Skeletal muscle satellite cell (primary cell): ENCODE data around the gene DDX27.

Experiments
- H3K27me3 ChIP-seq: 2 replicates; pipeline ENCODE4 v1.7.0; 2013; ENCODE audit warnings: low read length; ENCODE audit not compliant: control insufficient read depth, insufficient read depth
- H3K36me3 ChIP-seq: 2 replicates; pipeline ENCODE4 v1.7.0; 2013; ENCODE audit warnings: mild to moderate bottlenecking, control low read depth, low read length; ENCODE audit not compliant: insufficient read depth
- H3K4me1 ChIP-seq: 2 replicates; pipeline ENCODE4 v1.7.0; 2013; ENCODE audit warnings: low read length; ENCODE audit not compliant: control insufficient read depth, insufficient read depth
- H3K4me2 ChIP-seq: 2 replicates; pipeline ENCODE4 v1.7.0; 2013; ENCODE audit warnings: mild to moderate bottlenecking, low read length
- H3K4me3 ChIP-seq: 2 replicates; pipeline ENCODE4 v1.7.0; 2013; ENCODE audit warnings: low read length
- H3K9ac ChIP-seq: 2 replicates; pipeline ENCODE4 v1.7.0; 2013; ENCODE audit warnings: mild to moderate bottlenecking, low read depth, low read length, moderate library complexity
- H3K9me3 ChIP-seq: replicated peaks from 2 replicates; pipeline ENCODE4 v1.7.0; 2013; ENCODE audit warnings: mild to moderate bottlenecking, control low read depth, low read length

The DDX27 gene

DNA sequence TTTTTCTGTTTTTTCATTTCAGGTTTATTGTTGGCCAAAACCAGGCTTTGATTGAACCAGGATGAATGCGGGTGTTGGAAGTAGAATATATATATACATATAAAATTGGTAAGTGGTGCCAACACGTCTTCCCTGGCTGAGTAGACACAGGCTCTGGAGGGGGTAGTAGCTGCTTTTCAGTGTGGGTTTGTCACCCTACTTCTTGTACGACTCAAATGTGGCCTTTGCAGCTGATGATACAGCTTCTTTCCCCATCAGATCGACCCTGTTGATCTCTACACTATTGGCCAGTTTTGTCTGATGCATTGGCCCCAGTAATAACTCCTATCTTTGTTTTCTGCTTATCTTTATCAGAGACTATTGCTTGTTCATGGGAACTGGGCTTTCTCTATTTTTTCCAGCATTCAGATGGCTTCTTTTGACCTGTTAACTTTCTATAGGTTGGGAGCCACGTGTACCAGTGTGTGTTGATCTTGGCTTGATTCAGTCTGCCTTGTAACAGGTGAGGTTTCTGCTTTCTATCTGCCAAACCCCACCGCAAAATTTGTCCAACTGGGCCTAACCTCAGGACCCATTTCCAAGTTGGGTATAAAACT, 61.3 kb downstream of the DDX27 start:
- H3K4me1 ChIP-seq = peaks cover 43% of the 10 kb centered on the region
- H3K9me3 ChIP-seq = peaks cover 10% of the 10 kb centered on the region
- peak overlapping the region; percentile 81 for H3K4me3 ChIP-seq
- peak overlapping the region; percentile 74 for H3K4me2 ChIP-seq
- H3K36me3 ChIP-seq = peaks cover 67% of the 10 kb centered on the region
- H3K27me3 ChIP-seq = no peaks in the 10 kb centered on the region
- peak overlapping the region; percentile 91 for H3K9ac ChIP-seq

DNA sequence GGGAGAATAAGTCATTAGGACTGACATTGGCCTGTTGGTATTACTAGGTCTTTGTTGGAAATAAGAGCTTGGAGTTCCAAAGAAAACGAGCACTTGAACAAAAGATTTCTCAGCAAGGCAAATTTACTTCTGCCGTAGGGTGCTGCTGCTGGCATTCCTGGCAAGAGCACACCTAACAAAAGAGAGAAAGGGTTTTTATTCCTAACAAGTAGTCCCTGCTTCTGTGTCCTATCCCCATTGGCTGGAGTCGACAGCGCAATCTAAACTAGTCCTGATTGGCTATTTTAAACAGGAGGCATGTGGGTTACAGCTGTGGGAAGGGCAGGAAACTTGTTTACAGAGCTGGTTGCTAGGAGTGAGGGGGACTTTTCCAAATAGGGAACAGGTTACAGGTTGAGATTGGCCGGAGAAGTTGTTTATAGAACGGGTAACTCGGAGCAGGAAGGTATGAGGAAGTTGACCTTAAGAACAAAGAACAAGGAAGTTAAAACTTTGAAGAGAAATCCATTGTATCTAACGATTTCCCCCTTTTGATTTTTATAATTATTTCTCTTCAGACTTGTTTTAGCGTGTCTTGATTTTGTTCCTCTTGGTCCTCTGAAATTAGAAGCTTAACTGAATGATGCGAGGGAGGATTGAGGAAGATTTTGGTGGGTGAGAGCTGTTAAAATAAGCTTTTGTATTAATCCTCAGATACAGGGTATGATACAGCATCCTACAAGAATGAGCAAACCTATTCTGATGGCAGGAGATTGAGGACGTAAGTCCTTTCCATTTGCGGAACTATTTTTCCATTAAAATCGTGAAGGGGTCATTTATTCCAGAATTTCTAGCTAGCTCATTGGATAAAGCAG, 62.1 kb downstream of the DDX27 start:
- H3K27me3 ChIP-seq = no peaks in the 10 kb centered on the region
- peaks cover 15% of the 10 kb centered on the region for H3K9me3 ChIP-seq
- H3K4me2 ChIP-seq = peak overlapping the region; percentile 74
- peaks cover 74% of the 10 kb centered on the region for H3K36me3 ChIP-seq
- no peak overlapping the region for H3K9ac ChIP-seq
- peak overlapping the region; percentile 81 for H3K4me3 ChIP-seq
- H3K4me1 ChIP-seq = peaks cover 42% of the 10 kb centered on the region

DNA sequence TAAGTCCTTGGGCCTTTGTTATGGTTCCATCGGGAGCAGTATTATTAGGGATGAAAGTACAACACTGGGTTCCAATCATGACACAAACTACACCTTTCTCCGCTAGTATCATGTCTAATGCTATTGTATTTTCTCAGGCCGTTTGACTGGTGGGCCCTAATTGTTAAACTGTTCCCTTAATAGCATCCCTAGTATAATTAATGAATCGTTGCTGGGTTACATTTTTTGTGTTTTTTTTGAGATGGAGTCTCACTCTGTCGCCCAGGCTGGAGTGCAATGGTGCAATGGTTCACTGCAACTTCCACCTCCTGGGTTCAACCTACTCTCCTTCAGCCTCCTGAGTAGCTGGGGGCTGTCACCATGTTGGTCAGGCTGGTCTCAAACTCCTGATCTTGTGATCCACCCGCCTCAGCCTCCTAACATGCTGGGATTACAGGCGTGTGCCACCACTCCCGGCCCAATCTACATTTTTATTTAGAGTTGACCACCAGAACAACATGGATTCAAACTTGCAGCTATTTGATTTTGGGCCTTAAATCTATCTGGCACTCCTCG, 62.8 kb downstream of the DDX27 start:
- H3K9ac ChIP-seq = no peak overlapping the region
- H3K27me3 ChIP-seq = no peaks in the 10 kb centered on the region
- H3K4me3 ChIP-seq = peak overlapping the region; percentile 81
- peaks cover 81% of the 10 kb centered on the region for H3K36me3 ChIP-seq
- peaks cover 22% of the 10 kb centered on the region for H3K9me3 ChIP-seq
- peaks cover 45% of the 10 kb centered on the region for H3K4me1 ChIP-seq
- peak overlapping the region; percentile 74 for H3K4me2 ChIP-seq

DNA sequence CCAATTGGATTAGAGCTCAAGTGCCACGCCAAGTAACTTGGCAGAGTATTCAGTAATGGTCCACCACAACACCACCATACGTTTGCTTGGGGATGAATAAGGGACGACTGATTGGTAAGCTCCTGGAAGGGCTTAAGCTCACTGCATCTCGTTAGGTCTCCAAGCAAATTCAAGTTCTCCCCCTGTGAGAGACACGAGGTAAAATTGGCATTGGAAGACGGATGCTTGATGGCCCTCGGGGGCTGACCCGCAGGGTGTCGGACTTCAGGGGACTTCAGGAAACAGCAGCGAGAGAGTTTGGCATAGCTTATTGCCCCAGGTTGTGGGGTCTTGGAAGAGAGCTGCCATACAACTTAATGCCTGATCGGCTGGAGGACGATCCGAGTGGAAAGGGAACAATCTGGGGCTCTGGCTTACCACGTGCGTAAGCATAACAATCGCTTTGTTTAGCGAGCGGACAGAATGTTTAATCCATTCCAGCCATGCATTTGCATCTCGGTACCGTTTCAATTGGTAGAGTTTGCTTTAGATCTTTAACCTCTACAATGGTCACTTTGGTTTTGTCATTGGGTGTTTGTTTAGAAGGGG, 63.5 kb downstream of the DDX27 start:
- Histone ChIP-seq H3K4me2 (peak overlapping the region; percentile 74), H3K27me3 (no peaks in the 10 kb centered on the region), H3K4me1 (peaks cover 52% of the 10 kb centered on the region), H3K36me3 (peaks cover 88% of the 10 kb centered on the region), H3K9ac (no peak overlapping the region), H3K9me3 (peaks cover 25% of the 10 kb centered on the region), H3K4me3 (peak overlapping the region; percentile 81)

DNA sequence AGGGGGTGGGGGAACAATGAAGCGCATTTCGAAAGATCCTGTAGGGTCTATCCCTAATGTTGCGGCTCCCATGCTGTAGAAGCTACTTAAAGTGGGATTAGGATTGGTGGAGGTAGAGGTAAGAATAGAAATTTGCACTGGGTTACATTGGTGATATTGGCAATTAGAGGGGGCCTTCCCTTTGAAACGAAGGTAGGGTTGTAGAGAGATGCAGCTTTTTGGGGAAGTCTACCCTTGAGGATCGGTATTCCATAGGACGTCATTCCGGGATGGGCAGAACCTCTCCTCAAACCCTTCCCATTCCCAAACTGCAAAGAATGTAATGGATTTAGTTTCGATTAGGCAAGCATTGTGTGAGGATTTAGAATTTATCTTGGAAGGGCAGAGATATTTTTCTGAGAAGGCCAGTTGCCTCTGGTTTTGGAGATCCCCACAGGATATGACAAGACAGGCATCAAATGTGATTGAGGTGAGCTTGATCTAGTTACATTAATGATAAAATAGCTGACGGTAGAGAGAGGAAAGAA, 64.0 kb downstream of the DDX27 start:
- H3K9me3 ChIP-seq = peaks cover 25% of the 10 kb centered on the region

DNA sequence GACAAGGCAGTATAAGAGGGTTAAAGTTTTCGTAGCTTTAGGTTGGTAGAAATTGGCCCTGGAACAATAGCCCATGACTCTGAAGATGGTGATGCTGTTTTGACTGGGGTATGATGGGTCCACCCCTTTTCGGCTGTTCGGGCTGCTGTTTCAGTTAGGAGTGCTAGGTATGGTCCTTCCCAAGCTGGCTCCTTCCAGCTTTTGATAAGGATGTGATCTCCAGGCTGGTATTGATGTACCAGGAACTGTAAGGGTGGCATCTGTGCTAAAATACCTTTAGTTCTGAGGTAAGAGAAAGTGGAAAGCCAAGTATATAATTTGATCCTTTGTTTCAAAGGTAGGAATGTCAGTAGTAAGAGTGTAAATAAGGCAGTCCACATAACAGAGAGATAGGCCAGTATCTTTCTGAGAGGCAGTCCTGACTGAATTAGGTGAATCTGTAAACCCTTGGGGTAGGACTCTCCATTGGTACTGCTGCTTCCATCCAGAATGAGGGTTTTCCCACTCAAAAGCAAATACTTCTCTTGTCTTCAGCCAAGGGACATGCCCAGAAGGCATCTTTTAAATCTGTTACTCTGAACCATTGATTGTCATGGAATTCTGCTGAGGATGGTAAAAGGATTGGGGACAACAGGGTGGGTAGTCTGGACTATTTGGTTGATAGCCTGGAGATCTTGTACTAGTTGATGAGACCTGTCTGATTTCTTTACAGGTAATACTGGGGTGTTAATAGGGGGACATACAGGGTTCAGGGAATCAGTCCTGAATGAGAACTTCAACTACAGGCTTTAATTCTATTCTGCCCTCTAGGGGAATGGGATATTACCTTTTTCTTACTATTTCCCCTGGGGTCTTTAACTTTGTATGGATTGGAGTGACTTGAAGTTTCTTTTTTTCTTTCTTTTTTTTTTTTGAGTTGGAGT, 64.7 kb downstream of the DDX27 start:
- Histone ChIP-seq H3K27me3 (no peaks in the 10 kb centered on the region), H3K4me3 (peak overlapping the region; percentile 81), H3K9ac (no peak overlapping the region), H3K4me2 (peak overlapping the region; percentile 74), H3K9me3 (peaks cover 25% of the 10 kb centered on the region), H3K4me1 (peaks cover 60% of the 10 kb centered on the region), H3K36me3 (peaks cover 97% of the 10 kb centered on the region)

More for the DNA sequence above, 64.0 kb downstream of the DDX27 start:
- Histone ChIP-seq H3K4me2 (peak overlapping the region; percentile 74), H3K4me1 (peaks cover 57% of the 10 kb centered on the region), H3K36me3 (peaks cover 92% of the 10 kb centered on the region), H3K27me3 (no peaks in the 10 kb centered on the region), H3K9ac (no peak overlapping the region), H3K4me3 (peak overlapping the region; percentile 81)

DNA sequence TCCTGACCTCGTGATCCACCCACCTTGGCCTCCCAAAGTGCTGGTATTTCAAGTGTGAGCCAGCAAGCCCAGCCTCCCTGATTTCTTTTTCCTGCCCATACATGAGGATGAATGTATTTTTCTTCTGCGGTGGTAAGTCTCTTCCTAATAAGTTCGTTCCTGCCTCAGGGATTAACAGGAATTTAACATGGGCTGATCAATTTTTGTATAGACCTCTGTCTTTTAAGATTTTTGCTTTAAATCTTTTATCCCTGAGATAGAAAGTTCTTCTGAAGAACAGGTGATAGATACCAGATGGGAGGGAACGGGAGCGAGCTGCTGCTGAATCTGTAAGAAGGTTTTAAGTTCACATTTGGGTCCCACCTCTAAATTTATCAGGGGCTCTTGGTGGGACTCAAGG, 65.6 kb downstream of the DDX27 start:
- no peak overlapping the region for H3K9ac ChIP-seq
- no peaks in the 10 kb centered on the region for H3K27me3 ChIP-seq
- H3K4me1 ChIP-seq = peaks cover 60% of the 10 kb centered on the region
- H3K4me2 ChIP-seq = peak overlapping the region; percentile 55
- H3K9me3 ChIP-seq = peaks cover 25% of the 10 kb centered on the region
- H3K36me3 ChIP-seq = peaks cover 97% of the 10 kb centered on the region
- H3K4me3 ChIP-seq = peak overlapping the region; percentile 7

DNA sequence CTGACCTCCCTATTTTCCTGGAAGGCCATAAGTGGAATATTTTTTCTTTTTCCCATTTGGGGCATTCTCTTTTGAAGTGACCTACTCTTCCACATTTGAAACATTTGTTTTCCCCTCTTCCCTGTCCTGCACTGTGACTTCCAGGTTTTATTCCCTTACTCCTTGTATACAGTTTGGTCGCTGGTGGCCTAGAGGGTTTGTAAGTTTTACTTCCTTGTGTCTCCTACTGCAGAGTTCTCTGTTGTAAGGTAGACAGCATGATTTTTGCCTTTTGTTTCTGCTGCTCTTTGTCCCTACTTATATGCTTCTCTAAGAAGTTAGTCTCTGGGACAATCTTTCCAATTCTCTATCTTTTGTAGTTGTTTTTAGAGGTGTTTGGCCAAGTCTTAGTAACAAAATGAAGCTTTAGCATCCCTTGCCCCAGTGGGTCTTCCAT, 66.0 kb downstream of the DDX27 start:
- peak overlapping the region; percentile 55 for H3K4me2 ChIP-seq
- H3K27me3 ChIP-seq = no peaks in the 10 kb centered on the region
- H3K4me1 ChIP-seq = peaks cover 58% of the 10 kb centered on the region
- no peak overlapping the region for H3K9ac ChIP-seq
- peaks cover 97% of the 10 kb centered on the region for H3K36me3 ChIP-seq
- H3K9me3 ChIP-seq = peaks cover 25% of the 10 kb centered on the region
- peak overlapping the region; percentile 7 for H3K4me3 ChIP-seq

DNA sequence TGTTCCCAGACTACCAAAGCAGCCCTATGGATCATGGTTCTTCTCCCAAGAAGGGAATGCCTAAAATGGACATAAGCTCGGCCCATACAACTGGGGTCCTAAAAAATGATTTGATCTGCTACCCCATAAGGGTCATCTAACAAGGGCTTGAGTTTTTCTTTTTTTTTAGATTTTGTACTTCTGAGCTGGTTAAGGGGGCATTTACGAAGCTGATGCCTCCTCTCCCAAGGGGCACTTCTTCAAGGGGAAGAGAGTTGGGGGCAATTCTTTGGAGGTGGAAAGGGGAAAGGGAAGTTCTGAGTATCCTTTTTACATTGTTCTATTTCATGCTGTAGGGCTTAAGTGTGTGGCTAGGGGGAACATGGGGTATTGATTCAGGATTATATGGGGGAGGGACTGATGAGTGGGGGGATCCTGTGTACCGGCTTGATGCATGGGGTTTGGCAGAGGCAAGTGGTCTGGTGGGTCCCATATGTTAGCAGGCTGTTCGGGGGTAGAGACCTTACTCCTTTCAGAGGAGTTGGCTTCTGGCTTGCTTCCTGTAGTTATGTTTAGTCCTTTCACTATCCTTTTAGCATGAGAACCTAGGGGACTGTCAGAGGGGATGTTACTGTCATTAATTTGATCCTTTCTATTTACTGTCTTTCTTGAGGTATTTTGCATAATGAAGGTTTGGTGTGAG, 66.7 kb downstream of the DDX27 start:
- Histone ChIP-seq H3K4me1 (peaks cover 57% of the 10 kb centered on the region), H3K4me3 (no peak overlapping the region), H3K4me2 (peak overlapping the region; percentile 55), H3K36me3 (peaks cover 97% of the 10 kb centered on the region), H3K9ac (no peak overlapping the region), H3K27me3 (no peaks in the 10 kb centered on the region), H3K9me3 (peaks cover 19% of the 10 kb centered on the region)
